GM13977 (cell line): ENCODE measurements around the gene HOXB9.
A peak's percentile ranks its signal among the peaks of the same experiment; 100 is the strongest.

Source experiments
- DNase-seq: peaks from one replicate; pipeline ENCODE4 v3.0.0; 2012; ENCODE audit warnings: low spot score
- in situ Hi-C: fragments of 300-500 bp; cut with MboI; formaldehyde crosslinking; loops from one replicate; pipeline ENCODE4 v1.12.0; 2022; ENCODE audit warnings: low sequenced_read_pairs, low pct_unique_long_range_greater_than_20kb, mixed read lengths, inconsistent platforms; ENCODE audit not compliant: unreplicated experiment
- TF ChIP-seq, protein P1 (sequence below): IDR thresholded peaks from 2 replicates; pipeline ENCODE4 v1.5.1; 2012; ENCODE audit warnings: mild to moderate bottlenecking, control low read depth; ENCODE audit not compliant: insufficient read depth; ENCODE audit errors: extremely low read depth, missing control alignments

HOXB9 gene

DNA sequence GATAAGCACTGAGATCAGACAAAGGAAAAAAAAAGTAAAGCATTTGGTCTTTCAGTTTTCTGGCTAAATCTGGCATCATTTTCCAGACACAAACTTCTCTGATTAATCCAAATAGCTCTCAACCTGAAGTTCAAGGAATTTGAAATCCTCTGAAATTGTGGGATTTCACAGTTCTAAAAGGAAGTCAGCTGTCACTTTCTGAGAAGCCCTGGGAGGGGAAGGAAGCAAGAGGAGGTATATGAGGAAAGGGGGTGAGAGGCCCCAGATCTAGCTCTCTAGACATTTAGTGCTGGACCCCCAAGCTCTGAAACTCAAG is 17.5 kb upstream of the HOXB9 start:
- TF ChIP-seq, protein P1, sequence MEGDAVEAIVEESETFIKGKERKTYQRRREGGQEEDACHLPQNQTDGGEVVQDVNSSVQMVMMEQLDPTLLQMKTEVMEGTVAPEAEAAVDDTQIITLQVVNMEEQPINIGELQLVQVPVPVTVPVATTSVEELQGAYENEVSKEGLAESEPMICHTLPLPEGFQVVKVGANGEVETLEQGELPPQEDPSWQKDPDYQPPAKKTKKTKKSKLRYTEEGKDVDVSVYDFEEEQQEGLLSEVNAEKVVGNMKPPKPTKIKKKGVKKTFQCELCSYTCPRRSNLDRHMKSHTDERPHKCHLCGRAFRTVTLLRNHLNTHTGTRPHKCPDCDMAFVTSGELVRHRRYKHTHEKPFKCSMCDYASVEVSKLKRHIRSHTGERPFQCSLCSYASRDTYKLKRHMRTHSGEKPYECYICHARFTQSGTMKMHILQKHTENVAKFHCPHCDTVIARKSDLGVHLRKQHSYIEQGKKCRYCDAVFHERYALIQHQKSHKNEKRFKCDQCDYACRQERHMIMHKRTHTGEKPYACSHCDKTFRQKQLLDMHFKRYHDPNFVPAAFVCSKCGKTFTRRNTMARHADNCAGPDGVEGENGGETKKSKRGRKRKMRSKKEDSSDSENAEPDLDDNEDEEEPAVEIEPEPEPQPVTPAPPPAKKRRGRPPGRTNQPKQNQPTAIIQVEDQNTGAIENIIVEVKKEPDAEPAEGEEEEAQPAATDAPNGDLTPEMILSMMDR, result no peak
- peak; percentile 9 for DNase-seq
- in situ Hi-C loops, result no loop called here

DNA sequence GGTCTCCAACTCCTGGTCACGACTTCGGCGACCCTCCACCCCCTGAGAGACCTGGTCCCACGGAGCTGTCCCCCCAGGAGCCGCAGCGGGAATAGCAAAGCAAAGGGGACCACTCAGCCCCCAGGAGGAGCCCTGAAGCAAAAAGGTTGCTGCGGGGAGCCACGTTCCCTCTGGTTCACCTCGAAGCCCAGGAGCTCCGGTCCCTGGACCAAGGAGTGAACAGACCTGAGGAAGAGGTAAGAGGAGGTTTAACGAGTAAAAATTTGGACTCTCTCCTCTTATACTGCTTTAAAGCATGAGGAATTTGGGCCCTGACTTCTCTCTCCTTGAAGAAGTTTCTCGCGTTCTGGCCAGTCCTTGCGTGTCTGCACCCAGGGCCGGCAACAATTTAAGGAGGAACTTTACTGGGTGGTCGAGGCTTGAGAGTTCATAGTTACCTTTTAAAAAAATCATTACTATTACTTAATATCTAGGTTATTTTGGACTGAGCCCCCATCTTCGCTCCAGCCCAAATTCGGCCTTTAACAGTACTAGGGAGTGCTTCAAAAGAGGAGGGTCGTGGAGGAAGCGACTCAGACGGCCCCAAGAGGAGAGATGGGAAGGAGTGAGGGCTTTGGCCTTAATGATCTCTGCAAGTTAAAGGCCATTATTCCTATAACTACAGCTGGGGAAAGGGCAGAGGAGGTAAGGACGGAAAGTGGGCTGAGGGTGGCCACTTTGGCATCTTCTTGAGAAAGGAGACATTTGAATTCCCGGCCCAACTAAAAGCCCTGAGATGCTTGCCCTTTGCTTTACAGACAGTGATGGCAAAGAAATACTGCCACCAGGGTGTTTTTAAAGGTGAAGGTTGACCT is 16.9 kb upstream of the HOXB9 start:
- in situ Hi-C loops, result no loop called here
- TF ChIP-seq, protein P1, result no peak
- DNase-seq, result peak; percentile 8

GRCh38 chr17:48642059-48642842 is 16.1 kb upstream of the HOXB9 start:
- TF ChIP-seq, protein P1, result no peak
- DNase-seq, result no peak
- in situ Hi-C loops, result no loop called here

GRCh38 chr17:48641541-48642058 is 15.4 kb upstream of the HOXB9 start:
- TF ChIP-seq, protein P1, result peak; percentile 10
- in situ Hi-C loops, result no loop called here
- DNase-seq, result no peak

- TF ChIP-seq, protein P1, result no peak
- no peak for DNase-seq
- in situ Hi-C loops, result no loop called here
These were observed 14.7 kb upstream of the HOXB9 start for GRCh38 chr17:48640858-48641180.

DNA sequence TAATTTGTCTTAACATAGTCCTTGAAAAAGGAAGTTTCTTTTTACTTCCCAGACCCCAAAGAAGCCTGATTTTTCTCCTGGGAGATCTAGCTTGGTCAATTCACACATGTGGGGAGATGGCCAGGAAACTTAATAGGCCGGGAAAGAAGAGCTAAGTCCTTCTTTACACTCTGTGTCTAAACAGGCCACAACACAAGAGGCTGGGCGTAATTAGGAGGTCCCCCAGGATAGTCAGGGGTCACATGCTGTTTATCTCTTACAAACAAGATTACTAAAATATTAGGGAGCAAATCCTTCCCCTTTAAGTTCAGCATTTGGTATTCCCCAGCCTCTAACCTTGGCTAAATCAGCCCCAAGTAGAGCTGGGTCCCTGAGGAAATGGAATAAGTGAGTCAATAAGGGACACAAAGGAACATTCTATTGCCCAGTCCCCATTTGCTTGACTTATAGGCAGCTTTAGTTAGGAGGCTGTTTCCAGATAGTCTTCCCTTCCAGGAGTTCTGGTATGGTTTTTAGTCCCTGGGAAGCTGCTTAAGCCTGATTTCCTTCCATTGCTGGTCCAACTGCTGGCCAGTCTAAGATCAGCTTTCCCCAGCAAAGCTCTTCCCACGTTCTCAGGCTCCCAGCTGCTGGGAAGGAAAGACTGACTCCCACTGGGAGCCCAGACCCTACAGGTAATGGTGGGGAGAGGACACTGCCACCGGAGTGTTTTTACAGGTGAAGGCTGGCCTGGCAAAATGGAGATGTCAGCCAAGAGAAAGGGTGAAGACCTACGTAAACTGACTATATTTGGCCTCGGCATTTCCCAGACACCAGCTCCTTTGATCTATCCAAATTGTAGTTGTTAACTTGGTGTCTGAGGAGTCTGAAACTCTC is 14.1 kb upstream of the HOXB9 start:
- no peak for DNase-seq
- in situ Hi-C loops, result no loop called here
- TF ChIP-seq, protein P1, result no peak
